Natural killer cell (primary cell): ENCODE data around the gene ZNRF3. TPM values are rescaled to one million over a fixed set of nuclear protein-coding genes. Genes with fewer than 3 reads are reported as not detected.

Experiments
- ATAC-seq, 3 donors: fragments of 150-1000 bp in 2 of 3; fragments of 200-7000 bp in 1 of 3; cut with Tn5 transposase; 1 replicate in 1 of 3; 2 replicates in 2 of 3; pipeline ENCODE4 v1.10.0; 2021; ENCODE audit warnings: mild to moderate bottlenecking in 2 of 3, moderate library complexity in 2 of 3
- DNase-seq, 2 donors: peaks; one replicate each; pipeline versions ENCODE4 v3.0.0 to v3.0.0-alpha.2; 2013 to 2021; ENCODE audit warnings: mixed read lengths in 1 of 2
- H3K27ac ChIP-seq: one replicate; pipeline ENCODE4 v1.5.1; 2013; ENCODE audit warnings: mild to moderate bottlenecking, low read length
- H3K27me3 ChIP-seq: one replicate; pipeline ENCODE4 v1.6.1; 2013; ENCODE audit warnings: low read length; ENCODE audit not compliant: control insufficient read depth, insufficient read depth
- H3K36me3 ChIP-seq: one replicate; pipeline ENCODE4 v1.6.1; 2013; ENCODE audit warnings: low read length; ENCODE audit not compliant: control insufficient read depth, insufficient read depth
- H3K4me1 ChIP-seq: one replicate; pipeline ENCODE4 v1.6.1; 2013; ENCODE audit warnings: low read length; ENCODE audit not compliant: control insufficient read depth, insufficient read depth
- H3K4me3 ChIP-seq: one replicate; pipeline ENCODE4 v1.5.1; 2013; ENCODE audit warnings: low read length
- H3K9me3 ChIP-seq: one replicate; pipeline ENCODE4 v1.6.1; 2013; ENCODE audit warnings: low read length; ENCODE audit not compliant: control insufficient read depth, insufficient read depth
- H3K27ac Mint-ChIP-seq, 2 donors: one replicate each; pipeline ENCODE4 v1.8.0; 2022; ENCODE audit warnings: mild to moderate bottlenecking in 2 of 2, mixed read lengths in 2 of 2, moderate library complexity in 1 of 2
- H3K27me3 Mint-ChIP-seq, 2 donors: one replicate each; pipeline ENCODE4 v1.8.0; 2022; ENCODE audit warnings: low read depth in 2 of 2, mixed read lengths in 2 of 2
- H3K36me3 Mint-ChIP-seq: one replicate; pipeline ENCODE4 v1.8.0; 2022; ENCODE audit warnings: mixed read lengths
- H3K4me1 Mint-ChIP-seq, 2 donors: one replicate each; pipeline ENCODE4 v1.8.0; 2022; ENCODE audit warnings: mixed read lengths in 2 of 2
- H3K4me3 Mint-ChIP-seq: one replicate; pipeline ENCODE4 v1.8.0; 2022; ENCODE audit warnings: mild to moderate bottlenecking, moderate library complexity, mixed read lengths
- H3K9me3 Mint-ChIP-seq, 2 donors: one replicate each; pipeline ENCODE4 v1.8.0; 2022; ENCODE audit warnings: mixed read lengths in 2 of 2
- CTCF ChIP-seq: fragments of 200-600 bp; IDR thresholded peaks from one replicate; pipeline ENCODE4 v1.8.0; 2022; ENCODE audit warnings: antibody characterized with exemption
- WGBS: methylation state at CpG from one replicate; pipeline ENCODE4 v1.1.7; 2013; ENCODE audit warnings: missing lambda C conversion rate; ENCODE audit not compliant: insufficient coverage; 5-methylcytosine and 5-hydroxymethylcytosine counted together
- intact Hi-C: fragments of 100-400 bp; cut with micrococcal nuclease; formaldehyde crosslinking; loops from one replicate; pipeline ENCODE4 v1.14.2; 2022
- total RNA-seq, 4 donors: library from RNA; stranded (reverse); fragments of 120-200 nt in 1 of 4; gene quantifications; one replicate each; pipeline versions ENCODE4 v1.2.3 to v1.2.4, GENCODE V29; 2013 to 2022

ZNRF3 gene
- total RNA-seq, 3 donors from 2014 or later (not counting 1 experiment from before 2014, with no cell fraction given), result 0.23 to 0.34 (median 0.33) TPM

DNA sequence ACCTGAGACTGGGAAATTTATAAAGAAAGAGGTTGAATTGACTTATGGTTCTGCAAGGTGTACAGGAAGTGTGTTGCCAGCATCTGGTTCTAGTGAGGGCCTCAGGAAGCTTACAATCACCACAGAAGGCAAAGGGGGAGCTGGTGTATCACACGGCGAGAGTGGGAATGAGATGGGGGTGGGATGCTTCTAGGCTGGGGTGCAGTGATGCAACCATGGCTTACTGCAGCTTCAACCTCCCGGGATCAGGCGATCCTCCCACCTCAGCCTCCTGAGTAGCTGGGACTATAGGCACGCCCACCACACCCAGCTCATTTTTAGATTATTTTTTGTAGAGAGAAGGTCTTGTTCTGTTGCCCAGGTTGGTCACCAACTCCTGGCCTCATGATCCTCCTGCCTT is 117.3 kb downstream of the ZNRF3 start:
- intact Hi-C loops, result no loop called here
- Histone ChIP-seq H3K27ac (no peak overlapping the region), H3K4me3 (no peak overlapping the region), H3K4me1 (no peaks in the 10 kb centered on the region), H3K36me3 (no peaks in the 10 kb centered on the region), H3K27me3 (peaks cover 7% of the 10 kb centered on the region), H3K9me3 (no peaks in the 10 kb centered on the region)
- Mint-ChIP-seq H3K4me1 (no peaks in the 10 kb centered on the region), H3K27me3 (peaks cover 14 to 34% of the 10 kb centered on the region in 2 donors), H3K36me3 (no peaks in the 10 kb centered on the region), H3K4me3 (no peak overlapping the region), H3K27ac (no peak overlapping the region), H3K9me3 (no peaks in the 10 kb centered on the region)
- no peak for DNase-seq
- TF ChIP-seq CTCF, result no peak
- whole genome bisulfite sequencing, result 99% methylated on average over 5 of the region's 5 CpGs
- no peak for ATAC-seq

- Histone ChIP-seq H3K27ac (no peak overlapping the region), H3K4me3 (no peak overlapping the region), H3K9me3 (no peaks in the 10 kb centered on the region), H3K27me3 (peaks cover 7% of the 10 kb centered on the region), H3K36me3 (no peaks in the 10 kb centered on the region), H3K4me1 (no peaks in the 10 kb centered on the region)
- Mint-ChIP-seq H3K36me3 (no peaks in the 10 kb centered on the region), H3K27ac (no peak overlapping the region), H3K27me3 (peaks cover 24 to 34% of the 10 kb centered on the region in 2 donors), H3K4me1 (no peaks in the 10 kb centered on the region), H3K4me3 (no peak overlapping the region), H3K9me3 (no peaks in the 10 kb centered on the region)
- intact Hi-C loops, result no loop called here
- ATAC-seq (no peak), DNase-seq (no peak)
- no peak for TF ChIP-seq CTCF
- WGBS, result 97% methylated on average over 4 of the region's 4 CpGs
Measured at GRCh38 chr22:29002603-29003002, 119.2 kb downstream of the ZNRF3 start.

GRCh38 chr22:29003552-29003951 is 120.2 kb downstream of the ZNRF3 start:
- Histone ChIP-seq H3K27me3 (peaks cover 7% of the 10 kb centered on the region), H3K36me3 (no peaks in the 10 kb centered on the region), H3K4me3 (no peak overlapping the region), H3K27ac (no peak overlapping the region), H3K9me3 (no peaks in the 10 kb centered on the region), H3K4me1 (no peaks in the 10 kb centered on the region)
- peaks cover 24 to 41% of the 10 kb centered on the region in 2 donors for H3K27me3 Mint-ChIP-seq
- H3K9me3 Mint-ChIP-seq, result no peaks in the 10 kb centered on the region
- no peak for TF ChIP-seq CTCF
- no peak overlapping the region for H3K27ac Mint-ChIP-seq
- H3K4me3 Mint-ChIP-seq, result no peak overlapping the region
- H3K4me1 Mint-ChIP-seq, result no peaks in the 10 kb centered on the region
- ATAC-seq (no peak), DNase-seq (no peak)
- intact Hi-C loops, result no loop called here
- H3K36me3 Mint-ChIP-seq, result no peaks in the 10 kb centered on the region
- 96% methylated on average over 4 of the region's 4 CpGs for WGBS

- H3K4me3 Mint-ChIP-seq, result no peak overlapping the region
- H3K27me3 Mint-ChIP-seq, result peaks cover 24 to 47% of the 10 kb centered on the region in 2 donors
- TF ChIP-seq CTCF, result no peak
- no peaks in the 10 kb centered on the region for H3K4me1 Mint-ChIP-seq
- no peaks in the 10 kb centered on the region for H3K9me3 Mint-ChIP-seq
- Histone ChIP-seq H3K4me3 (no peak overlapping the region), H3K27me3 (peaks cover 7% of the 10 kb centered on the region), H3K36me3 (no peaks in the 10 kb centered on the region), H3K9me3 (no peaks in the 10 kb centered on the region), H3K4me1 (no peaks in the 10 kb centered on the region), H3K27ac (no peak overlapping the region)
- ATAC-seq, result no peak
- 80% methylated on average over 9 of the region's 9 CpGs for WGBS
- H3K27ac Mint-ChIP-seq, result no peak overlapping the region
- no peak for DNase-seq
- intact Hi-C loops, result no loop called here
- H3K36me3 Mint-ChIP-seq, result no peaks in the 10 kb centered on the region
Measured at GRCh38 chr22:29003975-29004646, 120.7 kb downstream of the ZNRF3 start.
